ENCODE measurements around the gene CRIP2. TPM values are rescaled to one million over a fixed set of nuclear protein-coding genes. Genes with fewer than 3 reads are reported as not detected.

The CRIP2 gene
- total and polyA plus RNA-seq, 2 of the 8 experiments (the other 6 are each of a cell fraction or from before 2014, with no cell fraction given), result 4.2 to 13.5 TPM

GRCh38 chr14:105484069-105484996 is 9.7 kb downstream of the CRIP2 start (continued):
- TF ChIP-seq CHD7 (IDR thresholded peaks at IDR 0.05; ENCODE audit: insufficient replicate concordance, low read length) (no peak), ZNF274 (IDR thresholded peaks at IDR 0.05; ENCODE audit: borderline replicate concordance, extremely low read depth, low read length) (no peak), CEBPB (IDR thresholded peaks at IDR 0.05; ENCODE audit: low read depth, low read length) (no peak), ASH2L (IDR thresholded peaks at IDR 0.05; ENCODE audit: low read length) (no peak), NRF1 (IDR thresholded peaks at IDR 0.05; ENCODE audit: low read depth, low read length) (no peak), SRF (IDR thresholded peaks at IDR 0.05; ENCODE audit: low read depth, low read length) (no peak), TCF12 (IDR thresholded peaks at IDR 0.05; ENCODE audit: low read depth, low read length) (no peak)
